ENCODE data around the gene CCL20.

- TF ChIP-seq CTCF (IDR thresholded peaks at IDR 0.05; ENCODE audit: low read depth, low read length, poor library complexity, severe bottlenecking) (no peak), EZH2phosphoT487 (IDR thresholded peaks at IDR 0.05; ENCODE audit: borderline replicate concordance, low read length) (no peak)
These were observed 4.7 kb upstream of the CCL20 start for GRCh38 chr2:227808936-227809335.

Measured in DOHH2 (cell line).